DOHH2 (cell line): ENCODE measurements around the gene RPS5.

ENCODE experiments used
- H3F3A ChIP-seq: fragments of 200-600 bp; sonication (generic), shearing (Covaris generic); 2 replicates; pipeline ENCODE4 v1.6.0; 2016; ENCODE audit warnings: antibody characterized with exemption, mild to moderate bottlenecking; ENCODE audit not compliant: control insufficient read depth, insufficient read depth
- H3K27ac ChIP-seq: fragments of 200-600 bp; sonication (generic); 2 replicates; pipeline ENCODE4 v1.5.1; 2014; ENCODE audit warnings: low read depth, mild to moderate bottlenecking, low read length, moderate library complexity
- H3K27me3 ChIP-seq: fragments of 200-600 bp; sonication (generic); 2 replicates; pipeline ENCODE4 v1.6.1; 2014; ENCODE audit warnings: mild to moderate bottlenecking, low read length, mixed read lengths; ENCODE audit not compliant: control insufficient read depth
- H3K36me3 ChIP-seq: fragments of 200-600 bp; sonication (generic); 2 replicates; pipeline ENCODE4 v1.6.1; 2014; ENCODE audit warnings: mild to moderate bottlenecking, low read length, moderate library complexity, mixed read lengths; ENCODE audit not compliant: control insufficient read depth
- H3K4me1 ChIP-seq: fragments of 200-600 bp; sonication (generic); 2 replicates; pipeline ENCODE4 v1.6.1; 2014; ENCODE audit warnings: mild to moderate bottlenecking, low read length, mixed read lengths; ENCODE audit not compliant: control insufficient read depth
- H3K4me2 ChIP-seq: fragments of 200-600 bp; sonication (generic); 2 replicates; pipeline ENCODE4 v1.6.0; 2014; ENCODE audit warnings: mild to moderate bottlenecking, low read length, moderate library complexity
- H3K4me3 ChIP-seq: fragments of 200-600 bp; sonication (generic); 2 replicates; pipeline ENCODE4 v1.5.1; 2014; ENCODE audit warnings: mild to moderate bottlenecking, low read length, mixed read lengths
- H3K79me2 ChIP-seq: fragments of 200-600 bp; sonication (generic); 2 replicates; pipeline ENCODE4 v1.6.1; 2014; ENCODE audit warnings: mild to moderate bottlenecking, low read length, mixed read lengths; ENCODE audit not compliant: control insufficient read depth
- H3K9me2 ChIP-seq: fragments of 200-600 bp; sonication (generic); replicated peaks from 2 replicates; pipeline ENCODE4 v1.6.1; 2014; ENCODE audit warnings: mild to moderate bottlenecking, low read length, mixed read lengths; ENCODE audit not compliant: control insufficient read depth
- H3K9me3 ChIP-seq: fragments of 200-600 bp; sonication (generic); 2 replicates; pipeline ENCODE4 v1.6.1; 2014; ENCODE audit warnings: antibody characterized with exemption, low read length, mixed read lengths; ENCODE audit not compliant: control insufficient read depth, insufficient read depth
- H4K20me1 ChIP-seq: fragments of 200-600 bp; sonication (generic); 2 replicates; pipeline ENCODE4 v1.6.0; 2014; ENCODE audit warnings: low read depth, mild to moderate bottlenecking, antibody characterized with exemption, low read length, moderate library complexity; ENCODE audit not compliant: control insufficient read depth, insufficient read depth
- EZH2phosphoT487 ChIP-seq: fragments of 200-600 bp; sonication (generic); IDR thresholded peaks from 2 replicates; pipeline ENCODE4 v1.6.1; 2017; ENCODE audit warnings: borderline replicate concordance, mild to moderate bottlenecking, antibody characterized with exemption, low read length, moderate library complexity, mixed read lengths
- TF ChIP-seq, protein P1 (sequence below): fragments of 200-600 bp; sonication (generic); IDR thresholded peaks from one replicate; pipeline ENCODE4 v1.5.1; 2014; ENCODE audit warnings: antibody characterized with exemption, mild to moderate bottlenecking, low read depth, low read length; ENCODE audit not compliant: poor library complexity, severe bottlenecking

RPS5 gene

DNA sequence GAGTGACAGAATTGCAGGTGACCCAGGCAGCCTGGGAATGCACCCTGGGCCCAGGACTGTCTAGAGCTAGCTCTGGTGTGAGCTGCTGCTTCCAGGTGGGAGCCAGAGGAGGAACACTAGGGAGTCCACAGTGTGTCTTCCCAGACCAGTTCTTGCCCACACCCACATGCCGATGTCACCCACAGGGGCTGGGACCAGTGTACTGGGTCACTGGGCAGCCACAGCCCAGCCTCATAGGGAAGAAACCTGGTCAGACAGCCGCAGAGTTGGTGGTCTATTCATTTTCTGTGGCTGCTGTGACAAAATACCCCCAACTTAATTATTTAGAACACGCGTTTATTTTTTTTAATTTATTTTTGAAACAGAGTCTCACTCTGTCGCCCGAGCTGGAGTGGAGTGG, 11.5 kb downstream of the RPS5 start:
- Histone ChIP-seq H3K4me3 (no peak overlapping the region), H3K4me2 (no peak overlapping the region), H3F3A (peaks cover 23% of the 10 kb centered on the region), H3K27ac (no peak overlapping the region), H3K4me1 (peaks cover 20% of the 10 kb centered on the region), H3K9me3 (no peaks in the 10 kb centered on the region), H4K20me1 (0 out of 2 replicates have a peak, but pooled peaks cover 2% of the 10 kb centered on the region), H3K36me3 (peaks cover 21% of the 10 kb centered on the region), H3K27me3 (no peaks in the 10 kb centered on the region), H3K9me2 (no peaks in the 10 kb centered on the region), H3K79me2 (peaks cover 10% of the 10 kb centered on the region)
- no peak for TF ChIP-seq EZH2phosphoT487
- TF ChIP-seq, protein P1, sequence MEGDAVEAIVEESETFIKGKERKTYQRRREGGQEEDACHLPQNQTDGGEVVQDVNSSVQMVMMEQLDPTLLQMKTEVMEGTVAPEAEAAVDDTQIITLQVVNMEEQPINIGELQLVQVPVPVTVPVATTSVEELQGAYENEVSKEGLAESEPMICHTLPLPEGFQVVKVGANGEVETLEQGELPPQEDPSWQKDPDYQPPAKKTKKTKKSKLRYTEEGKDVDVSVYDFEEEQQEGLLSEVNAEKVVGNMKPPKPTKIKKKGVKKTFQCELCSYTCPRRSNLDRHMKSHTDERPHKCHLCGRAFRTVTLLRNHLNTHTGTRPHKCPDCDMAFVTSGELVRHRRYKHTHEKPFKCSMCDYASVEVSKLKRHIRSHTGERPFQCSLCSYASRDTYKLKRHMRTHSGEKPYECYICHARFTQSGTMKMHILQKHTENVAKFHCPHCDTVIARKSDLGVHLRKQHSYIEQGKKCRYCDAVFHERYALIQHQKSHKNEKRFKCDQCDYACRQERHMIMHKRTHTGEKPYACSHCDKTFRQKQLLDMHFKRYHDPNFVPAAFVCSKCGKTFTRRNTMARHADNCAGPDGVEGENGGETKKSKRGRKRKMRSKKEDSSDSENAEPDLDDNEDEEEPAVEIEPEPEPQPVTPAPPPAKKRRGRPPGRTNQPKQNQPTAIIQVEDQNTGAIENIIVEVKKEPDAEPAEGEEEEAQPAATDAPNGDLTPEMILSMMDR, result no peak

DNA sequence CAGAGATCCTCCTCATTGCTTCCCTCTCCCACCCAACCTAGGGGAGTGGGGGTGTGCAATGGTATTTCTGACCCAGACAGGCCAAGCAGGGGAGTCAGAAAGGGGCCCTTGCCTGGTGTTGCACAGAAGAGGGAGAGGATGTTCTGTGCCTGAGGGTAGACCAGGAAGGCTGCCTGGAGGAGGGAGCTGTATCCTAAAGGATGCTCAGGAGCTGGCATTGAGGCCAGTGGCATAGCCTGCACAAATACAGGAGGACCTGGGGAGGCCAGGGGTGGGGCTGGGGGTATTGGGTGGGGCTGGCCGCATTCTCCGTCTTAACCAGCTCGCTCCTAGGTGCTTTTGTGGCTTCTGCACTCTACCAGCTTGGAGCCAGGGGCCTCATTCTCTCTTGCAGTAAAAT, 12.8 kb downstream of the RPS5 start:
- Histone ChIP-seq H3K36me3 (peaks cover 8% of the 10 kb centered on the region), H3K4me3 (no peak overlapping the region), H3K27ac (no peak overlapping the region), H3K4me1 (peaks cover 20% of the 10 kb centered on the region), H4K20me1 (no peaks in the 10 kb centered on the region), H3K9me3 (no peaks in the 10 kb centered on the region), H3K9me2 (no peaks in the 10 kb centered on the region), H3F3A (peaks cover 17% of the 10 kb centered on the region), H3K4me2 (no peak overlapping the region), H3K79me2 (peaks cover 10% of the 10 kb centered on the region), H3K27me3 (no peaks in the 10 kb centered on the region)
- TF ChIP-seq EZH2phosphoT487, result no peak
- TF ChIP-seq, protein P1, result no peak

DNA sequence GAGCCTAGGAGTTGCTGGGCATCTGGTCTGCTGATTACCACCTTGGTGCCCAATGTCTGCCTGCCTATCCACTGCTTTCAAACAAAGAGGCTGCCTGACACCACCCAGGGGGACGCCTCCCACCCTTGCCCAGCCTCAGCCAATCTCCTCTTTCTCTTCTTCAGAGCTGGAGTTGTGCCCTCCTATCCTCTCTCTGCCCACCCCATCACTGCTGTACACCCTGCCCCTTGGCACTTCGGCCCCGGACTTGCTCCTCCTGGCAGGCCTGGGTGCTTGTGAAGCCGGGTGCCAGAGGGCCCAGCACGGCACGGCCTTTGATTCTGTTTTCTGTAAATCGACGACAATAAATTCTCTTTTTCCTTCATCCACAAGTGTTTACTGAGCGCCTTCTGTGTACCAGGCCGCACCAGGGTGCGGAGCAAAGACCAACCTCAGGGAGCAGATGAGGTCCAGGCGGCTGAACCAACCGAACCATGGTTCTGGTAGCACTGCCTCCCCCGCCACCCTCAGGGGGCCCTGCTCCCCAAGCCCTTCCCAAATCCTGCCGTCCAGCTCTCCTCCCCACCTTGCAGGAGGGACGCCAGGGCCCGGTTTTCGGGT, 13.3 kb downstream of the RPS5 start:
- Histone ChIP-seq H3K27ac (no peak overlapping the region), H4K20me1 (no peaks in the 10 kb centered on the region), H3K4me2 (peak overlapping the region; percentile 83), H3K4me3 (peak overlapping the region; percentile 70), H3K9me2 (no peaks in the 10 kb centered on the region), H3K36me3 (peaks cover 3% of the 10 kb centered on the region; the same call in 1 of the 2 replicates), H3K9me3 (no peaks in the 10 kb centered on the region), H3F3A (peaks cover 17% of the 10 kb centered on the region), H3K79me2 (peaks cover 10% of the 10 kb centered on the region), H3K27me3 (no peaks in the 10 kb centered on the region), H3K4me1 (peaks cover 20% of the 10 kb centered on the region)
- TF ChIP-seq EZH2phosphoT487, result no peak
- TF ChIP-seq, protein P1, result no peak
